HG02884 (cell line): ENCODE measurements around the gene CRYGC.
"Not testable (repeated sequence)": the region's sequence is repeated elsewhere in the genome, so short reads cannot be mapped to it uniquely, and the experiment has no call there.

ENCODE experiments used
- ATAC-seq: cut with Tn5 transposase; IDR thresholded peaks from one replicate; pipeline ENCODE4 v1.9.1; 2021; ENCODE audit warnings: mild to moderate bottlenecking, moderate library complexity; ENCODE audit not compliant: unreplicated experiment

CRYGC gene

GRCh38 chr2:208138334-208138733 is 8.7 kb upstream of the CRYGC start:
- not testable (repeated sequence) for ATAC-seq

DNA sequence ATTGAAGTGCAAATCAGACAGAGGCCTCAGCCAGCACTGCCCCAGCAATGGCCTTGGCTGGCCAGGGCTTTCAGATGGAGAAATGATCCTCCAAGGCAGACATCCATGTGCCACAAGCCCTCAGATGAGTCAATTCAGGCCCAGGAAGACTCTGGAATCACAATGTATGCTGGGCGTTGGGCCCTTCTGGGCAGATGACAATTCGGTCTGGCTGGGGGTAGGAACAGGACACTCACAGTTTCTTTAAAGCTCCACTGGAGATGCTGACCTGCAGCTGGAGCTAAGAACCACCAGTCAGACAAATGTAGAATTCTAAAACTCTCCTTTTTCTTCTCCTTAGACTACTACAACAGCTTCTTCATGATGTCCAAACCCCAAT is 7.1 kb upstream of the CRYGC start:
- ATAC-seq = no peak

DNA sequence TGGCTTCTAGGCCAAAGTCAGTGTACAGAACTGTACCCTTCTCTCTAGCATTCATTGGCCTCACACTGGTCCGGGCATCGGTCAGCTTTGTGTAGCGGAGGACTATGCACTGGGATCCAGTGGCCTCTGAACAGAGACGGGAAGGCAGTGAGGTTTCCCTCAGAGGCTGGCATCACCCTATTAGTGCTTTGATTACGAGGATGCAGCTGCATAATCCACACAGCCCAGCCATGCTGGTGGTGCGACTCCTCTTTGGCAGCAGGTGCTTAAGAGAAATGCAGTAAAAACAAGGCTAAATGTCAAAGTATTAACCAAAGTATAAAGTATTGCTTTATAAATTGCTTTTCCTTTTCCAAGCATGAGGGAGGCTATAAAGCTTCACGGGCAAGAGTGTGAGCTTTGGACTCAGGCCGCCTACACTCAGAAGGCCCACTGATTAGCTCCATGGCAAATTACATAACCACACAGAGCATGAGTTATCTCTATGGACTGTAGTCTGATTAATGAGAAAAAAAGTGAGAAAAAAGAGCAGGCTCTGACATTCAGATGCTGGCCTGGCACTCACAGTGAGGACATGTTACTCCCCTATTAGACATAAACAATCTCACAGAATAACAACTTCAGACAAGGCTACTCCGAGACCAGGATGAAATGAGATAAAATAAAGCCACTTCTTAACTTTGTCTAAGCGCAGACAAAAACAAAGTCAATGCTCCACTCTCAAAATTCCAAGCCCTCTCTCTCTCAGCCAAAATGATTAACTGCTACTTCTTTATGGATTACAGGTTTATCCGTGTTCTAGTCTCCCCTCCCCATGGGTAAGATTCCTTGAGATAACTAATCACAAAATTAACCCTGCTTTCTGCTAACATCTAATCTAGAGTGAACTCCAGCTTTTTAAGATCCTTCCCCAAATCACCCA is 6.4 kb upstream of the CRYGC start:
- no peak for ATAC-seq

DNA sequence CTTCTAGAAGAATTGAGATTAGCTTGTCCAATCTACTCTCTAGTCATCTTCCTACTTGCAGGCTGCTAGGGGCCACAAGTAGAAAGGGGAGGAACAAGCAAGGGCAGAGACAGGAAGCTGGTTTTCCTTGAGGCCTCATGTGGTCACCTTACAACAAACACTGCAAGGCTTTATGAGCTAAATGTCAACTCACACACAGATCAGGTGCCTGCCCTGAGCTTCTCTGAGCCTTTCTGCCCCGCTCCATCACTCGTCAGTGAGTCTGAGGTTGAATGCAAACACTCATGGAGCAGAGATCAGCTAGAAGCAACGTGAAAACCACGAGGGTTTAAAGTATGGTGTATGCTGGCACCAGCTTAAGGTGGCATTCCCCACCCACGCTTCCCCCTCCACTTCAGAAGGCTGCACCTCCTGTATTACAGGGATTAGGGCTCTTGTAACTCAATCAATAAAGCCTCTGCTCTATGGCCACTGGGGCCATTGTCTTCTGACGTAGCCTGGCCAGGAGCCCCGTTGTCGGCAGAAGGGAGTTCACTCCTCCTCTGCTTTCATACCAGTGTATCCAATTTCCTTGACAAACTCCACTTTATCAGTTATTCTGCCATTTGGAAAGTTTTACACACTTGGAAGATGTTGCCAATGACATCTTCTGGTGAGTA is 5.4 kb upstream of the CRYGC start:
- no peak for ATAC-seq

GRCh38 chr2:208130712-208131110 is 1.1 kb upstream of the CRYGC start:
- no peak for ATAC-seq

GRCh38 chr2:208128136-208128535 is 1.5 kb downstream of the CRYGC start:
- no peak for ATAC-seq

DNA sequence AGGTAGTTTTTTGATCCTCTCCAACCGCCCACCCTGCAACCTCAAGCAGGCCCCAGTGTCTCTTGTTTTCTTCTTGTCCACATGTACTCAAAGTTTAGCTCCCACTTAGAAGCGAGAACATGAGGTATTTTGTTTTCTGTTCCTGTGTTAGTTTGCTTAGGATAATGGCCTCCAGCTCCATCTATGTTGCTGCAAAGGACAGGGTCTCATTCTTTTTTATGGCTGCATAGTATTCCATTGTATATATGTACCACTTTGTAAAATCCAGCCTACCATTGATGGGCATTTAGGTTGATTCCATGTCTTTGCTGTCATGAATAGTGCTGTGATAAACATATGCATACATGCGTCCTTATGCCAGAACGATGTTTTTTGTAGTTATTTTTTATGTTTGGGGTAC is 2.5 kb downstream of the CRYGC start:
- ATAC-seq = no peak

GRCh38 chr2:208125251-208125650 is 4.4 kb downstream of the CRYGC start:
- no peak for ATAC-seq

GRCh38 chr2:208124013-208124715 is 5.5 kb downstream of the CRYGC start, which contains the start of gene CRYGD:
TSS of gene CRYGD (minus strand) at chr2:208124524. CDS start at chr2:208124473, 51 bp downstream.
- not testable (repeated sequence) for ATAC-seq

GRCh38 chr2:208122248-208122647 is 7.4 kb downstream of the CRYGC start:
- no peak for ATAC-seq

DNA sequence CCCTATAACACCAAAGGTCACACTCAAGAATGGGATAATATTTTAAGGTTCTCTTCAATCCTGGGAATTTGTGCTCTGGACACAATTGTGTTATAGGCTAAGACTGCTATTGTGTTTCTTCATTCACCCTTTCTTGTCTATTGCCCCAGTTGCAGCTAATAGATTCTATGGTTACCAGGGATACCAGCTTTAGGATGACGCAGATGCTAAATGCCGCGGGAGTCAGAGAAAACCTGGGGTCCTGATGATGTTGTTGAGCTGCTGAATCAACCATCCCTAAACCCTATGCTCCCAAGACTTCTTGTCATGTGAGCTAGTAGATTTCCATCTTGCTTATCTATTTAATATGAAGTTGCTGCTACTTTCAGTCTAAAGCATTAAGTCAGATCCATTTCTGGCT is 10.7 kb downstream of the CRYGC start:
- ATAC-seq = no peak

DNA sequence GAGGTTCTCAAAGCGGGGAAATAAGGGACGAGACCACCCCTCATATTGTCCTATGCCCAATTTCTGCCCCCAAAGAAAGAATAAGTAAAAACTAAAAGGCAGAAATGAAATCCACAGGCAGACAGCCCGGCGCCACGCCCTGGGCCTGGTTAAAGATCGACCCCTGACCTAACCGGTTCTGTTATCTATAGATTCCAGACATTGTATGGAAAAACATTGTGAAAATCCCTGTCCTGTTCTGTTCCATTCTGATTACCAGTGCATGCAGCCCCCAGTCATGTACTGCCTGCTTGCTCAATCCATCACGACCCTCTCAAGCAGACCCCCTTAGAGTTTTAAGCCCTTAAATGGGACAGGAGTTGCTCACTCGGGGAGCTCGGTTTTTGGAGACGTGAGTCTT is 12.2 kb downstream of the CRYGC start:
- ATAC-seq = not testable (repeated sequence)

DNA sequence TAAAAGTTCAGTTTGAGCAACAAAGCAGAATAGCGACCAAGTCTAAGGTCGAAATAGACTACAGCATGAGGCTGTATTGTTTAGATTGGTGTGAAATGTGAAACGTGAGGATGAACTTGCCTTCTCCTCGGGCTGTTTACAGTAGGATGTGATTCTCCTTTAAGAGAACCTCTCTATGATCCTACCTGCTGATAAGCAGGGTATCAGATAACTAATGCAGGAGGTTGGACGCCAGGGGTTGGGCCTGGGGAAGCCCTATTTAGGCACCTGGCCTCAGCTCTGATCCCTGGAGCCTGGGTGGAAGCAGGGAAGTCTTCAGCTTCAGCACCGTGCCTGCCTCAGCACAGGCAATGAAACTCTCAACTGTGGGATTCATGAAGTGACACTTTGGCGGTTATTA is 16.7 kb downstream of the CRYGC start:
- ATAC-seq = no peak

- not testable (repeated sequence) for ATAC-seq
Measured at GRCh38 chr2:208112273-208112745, 17.3 kb downstream of the CRYGC start.

GRCh38 chr2:208103616-208104015 is 26.0 kb downstream of the CRYGC start:
- ATAC-seq = no peak

GRCh38 chr2:208101716-208102631 is 27.7 kb downstream of the CRYGC start:
- no peak for ATAC-seq

DNA sequence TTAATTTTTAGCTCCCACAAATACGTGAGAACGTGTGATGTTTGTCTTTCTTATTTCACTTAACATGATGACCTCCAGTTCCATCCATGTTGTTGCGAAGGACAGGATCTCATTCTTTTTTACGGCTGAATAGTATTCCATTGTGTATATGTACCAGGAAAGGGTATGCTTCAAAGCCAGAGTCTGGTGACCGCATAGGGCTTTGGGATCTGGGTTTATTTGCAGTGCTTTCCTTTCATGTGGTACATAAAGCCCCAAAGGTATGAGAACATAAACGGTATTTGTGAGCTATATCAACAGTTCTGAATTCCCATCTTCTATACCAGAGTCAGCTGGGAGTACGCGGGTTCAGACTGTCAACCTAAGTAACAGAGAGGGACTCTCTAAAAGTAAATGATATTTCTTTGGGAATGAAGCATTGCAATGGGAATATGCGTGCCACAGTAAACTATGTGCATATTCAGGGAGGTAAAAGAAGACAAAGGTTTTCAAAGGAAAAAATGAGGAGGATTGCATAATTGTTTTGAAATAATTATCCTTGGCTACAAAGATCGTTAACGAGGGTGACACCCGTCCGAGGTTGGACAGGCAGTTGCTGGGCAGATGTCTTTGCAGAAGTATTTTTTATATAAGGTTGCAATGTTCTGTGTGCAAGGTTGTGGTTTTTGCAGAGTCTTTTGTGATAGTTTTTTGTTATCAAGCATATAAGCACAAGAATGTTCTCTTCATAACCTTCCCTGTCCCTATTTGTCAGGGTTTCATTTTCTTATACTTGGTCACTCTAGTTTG is 29.8 kb downstream of the CRYGC start:
- ATAC-seq = no peak

DNA sequence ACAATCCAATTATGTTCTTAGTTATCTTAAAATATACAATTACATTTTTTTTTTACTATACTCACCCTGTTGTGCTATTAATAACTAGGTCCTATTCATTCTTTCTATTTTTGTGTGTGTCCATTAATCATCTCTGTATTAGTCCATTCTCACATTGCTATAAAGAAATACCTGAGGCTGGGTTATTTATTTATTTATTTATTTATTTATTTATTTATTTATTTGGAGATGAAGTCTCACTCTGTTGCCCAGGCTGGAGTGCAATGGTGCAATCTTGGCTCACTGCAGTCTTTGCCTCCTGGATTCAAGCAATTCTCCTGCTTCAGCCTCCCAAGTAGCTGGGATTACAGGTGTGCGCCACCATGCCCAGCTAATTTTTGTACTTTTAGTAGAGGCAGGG is 30.9 kb downstream of the CRYGC start:
- ATAC-seq = not testable (repeated sequence)

- no peak for ATAC-seq
Measured at GRCh38 chr2:208098267-208098666, 31.4 kb downstream of the CRYGC start.

- no peak for ATAC-seq
Measured at GRCh38 chr2:208097801-208098200, 31.8 kb downstream of the CRYGC start.
